Kidney (tissue), 14 donors: ENCODE data around the gene RREB1. TPM values are rescaled to one million over a fixed set of nuclear protein-coding genes. Genes with fewer than 3 reads are reported as not detected.

Source experiments
- DNase-seq, 5 donors: peaks; one replicate each; pipeline ENCODE4 v3.0.0-alpha.2; 2013 to 2020
- FAIRE-seq: peaks from 2 replicates; lab custom pipeline; 2012; peaks lifted over from hg19 to GRCh38; lab: Jason Lieb, UNC
- H3K27ac ChIP-seq, 2 donors: one replicate each; pipeline ENCODE4 v1.7.0; 2013; ENCODE audit warnings: low read depth in 2 of 2, low read length in 2 of 2, inconsistent platforms in 1 of 2
- H3K27me3 ChIP-seq: one replicate; pipeline ENCODE4 v1.7.1; 2013; ENCODE audit warnings: low read length, inconsistent platforms; ENCODE audit not compliant: control insufficient read depth, insufficient read depth
- H3K36me3 ChIP-seq, 3 donors: one replicate each; pipeline versions ENCODE4 v1.7.0 to v1.7.1; 2013; ENCODE audit warnings: low read length in 3 of 3, control low read depth in 1 of 3, inconsistent platforms in 1 of 3; ENCODE audit not compliant: insufficient read depth in 3 of 3, control insufficient read depth in 2 of 3
- H3K4me1 ChIP-seq, 3 donors: one replicate each; pipeline versions ENCODE4 v1.7.0 to v1.7.1; 2013; ENCODE audit warnings: low read length in 3 of 3, inconsistent platforms in 1 of 3, low read depth in 1 of 3; ENCODE audit not compliant: control insufficient read depth in 2 of 3, insufficient read depth in 2 of 3
- H3K4me3 ChIP-seq, 3 donors: one replicate each; pipeline versions ENCODE4 v1.7.0 to v1.8.1; 2013; ENCODE audit warnings: low read length in 3 of 3, control low read depth in 1 of 3, inconsistent platforms in 1 of 3
- H3K9ac ChIP-seq, 3 donors: one replicate each; pipeline versions ENCODE4 v1.7.0 to v1.7.1; 2013; ENCODE audit warnings: low read length in 3 of 3, control low read depth in 1 of 3, inconsistent platforms in 1 of 3
- H3K9me3 ChIP-seq, 3 donors: one replicate each; pipeline versions ENCODE4 v1.7.0 to v1.7.1; 2013; ENCODE audit warnings: low read length in 3 of 3, control low read depth in 1 of 3, inconsistent platforms in 1 of 3; ENCODE audit not compliant: control insufficient read depth in 2 of 3, insufficient read depth in 1 of 3
- CTCF ChIP-seq: IDR thresholded peaks from 3 replicates; pipeline ENCODE4 v1.5.1; 2012; ENCODE audit warnings: mild to moderate bottlenecking, moderate library complexity, borderline replicate concordance; ENCODE audit not compliant: insufficient read depth; ENCODE audit errors: extremely low read depth
- intact Hi-C: fragments of 100-400 bp; cut with DNase I; formaldehyde crosslinking; loops from one replicate; pipeline ENCODE4 v1.11.1; 2022
- polyA plus RNA-seq: library from polyadenylated mRNA; stranded (reverse); fragments of 350-450 nt; fragmentation: Illumina TruSeq; extraction: RNeasy Lipid Tissue Mini Kit (QIAGEN cat#74804); gene quantifications from one replicate; pipeline ENCODE4 v1.2.3, GENCODE V29; 2014; ENCODE audit warnings: low read depth, low replicate concordance; ENCODE audit not compliant: insufficient read depth
- total RNA-seq: library from RNA; stranded (reverse); fragmentation: NEBNext Ultra II Directional; extraction: Animal tissue kit (Norgen Biotek cat#: 25700); gene quantifications from one replicate; pipeline ENCODE4 v1.2.1, GENCODE V29; 2021
- donor health status: control.
- donor health status: control.
- donor health status: control.
- donor health status: control.
- donor health status: control.
- donor health status: DM: yes; HTN: yes; CAD: no.
- donor health status: Normal renal cell carcinoma (clear cell type).

Gene RREB1
- total and polyA plus RNA-seq, 2 donors from 2014 or later = 5.9 to 56.5 TPM

- no peak for TF ChIP-seq CTCF
- H3K36me3 ChIP-seq = no peaks in the 10 kb centered on the region
- intact Hi-C loops = no loop called here
- DNase-seq (peak in 1 of 5 donors; percentile 65), FAIRE-seq (no peak)
- no peaks in the 10 kb centered on the region for H3K4me1 ChIP-seq
- no peak overlapping the region for H3K27ac ChIP-seq
- H3K9me3 ChIP-seq = no peaks in the 10 kb centered on the region
- H3K9ac ChIP-seq = no peak overlapping the region
- no peak overlapping the region for H3K4me3 ChIP-seq
- no peaks in the 10 kb centered on the region for H3K27me3 ChIP-seq
Observed at GRCh38 chr6:7268362-7268761, 160.6 kb downstream of the RREB1 start.

- Histone ChIP-seq H3K36me3 (no peaks in the 10 kb centered on the region), H3K27ac (no peak overlapping the region), H3K4me3 (no peak overlapping the region), H3K27me3 (no peaks in the 10 kb centered on the region), H3K9ac (no peak overlapping the region), H3K9me3 (no peaks in the 10 kb centered on the region), H3K4me1 (no peaks in the 10 kb centered on the region)
- intact Hi-C loops = no loop called here
- peak; percentile 38 to 64 (median 49) for DNase-seq
- FAIRE-seq = no peak
- no peak for TF ChIP-seq CTCF
Observed at GRCh38 chr6:7268816-7269555, 161.2 kb downstream of the RREB1 start.

GRCh38 chr6:7269816-7270215 lies 162.1 kb downstream of the RREB1 start:
- Histone ChIP-seq H3K9ac (no peak overlapping the region), H3K27me3 (no peaks in the 10 kb centered on the region), H3K4me1 (no peaks in the 10 kb centered on the region), H3K36me3 (no peaks in the 10 kb centered on the region), H3K9me3 (no peaks in the 10 kb centered on the region), H3K4me3 (no peak overlapping the region), H3K27ac (no peak overlapping the region)
- intact Hi-C loops = no loop called here
- peak in 1 of 5 donors; percentile 34 for DNase-seq
- FAIRE-seq = no peak
- no peak for TF ChIP-seq CTCF
